Mesodermal cell (in vitro differentiated cells): Measurements from ENCODE around the gene KLF13.

Source experiments
- H3K27ac ChIP-seq: 2 replicates; pipeline ENCODE4 v1.7.0; 2013; ENCODE audit warnings: mild to moderate bottlenecking, low read depth, low read length, moderate library complexity; ENCODE audit not compliant: severe bottlenecking
- H3K36me3 ChIP-seq: 2 replicates; pipeline ENCODE4 v1.7.1; 2013; ENCODE audit warnings: mild to moderate bottlenecking, low read length, moderate library complexity; ENCODE audit not compliant: control insufficient read depth, insufficient read depth
- H3K4me1 ChIP-seq: one replicate; pipeline ENCODE4 v1.7.1; 2013; ENCODE audit warnings: mild to moderate bottlenecking, low read length; ENCODE audit not compliant: insufficient read depth, control insufficient read depth, poor library complexity, severe bottlenecking
- H3K4me3 ChIP-seq: 2 replicates; pipeline ENCODE4 v1.7.0; 2013; ENCODE audit warnings: low read length, control low read depth, mild to moderate bottlenecking; ENCODE audit not compliant: insufficient read depth, poor library complexity, severe bottlenecking; ENCODE audit errors: extremely low read depth
- H3K9me3 ChIP-seq: 2 replicates; pipeline ENCODE4 v1.7.1; 2013; ENCODE audit warnings: mild to moderate bottlenecking, low read length, moderate library complexity; ENCODE audit not compliant: control insufficient read depth
- whole genome bisulfite sequencing, 2 experiments: methylation state at CpG; one replicate each; pipeline ENCODE4 v1.1.5; 2013; ENCODE audit warnings: missing lambda C conversion rate in 2 of 2; ENCODE audit not compliant: insufficient coverage in 2 of 2; 5-methylcytosine and 5-hydroxymethylcytosine counted together

KLF13 gene

DNA sequence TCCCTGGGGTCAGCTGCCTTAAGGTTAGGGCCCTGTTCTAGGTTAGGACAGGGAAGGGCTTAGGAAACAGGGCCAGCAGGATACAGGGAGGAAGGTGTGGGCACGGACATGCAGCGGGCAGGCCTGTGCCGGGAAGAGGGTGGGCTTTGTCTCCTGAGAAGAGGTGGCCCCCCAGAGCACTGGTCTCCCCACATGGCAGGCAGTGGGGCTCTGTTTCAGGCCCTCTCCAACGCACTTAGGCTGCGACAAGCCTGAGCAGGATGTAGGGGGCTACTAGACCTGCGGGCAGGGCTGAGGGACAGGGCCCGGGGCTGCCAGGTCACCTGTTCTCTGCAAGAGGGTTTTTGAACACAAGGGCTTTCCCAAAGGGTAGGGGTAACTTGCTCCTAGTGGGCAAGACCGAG, 33.5 kb downstream of the KLF13 start:
- Histone ChIP-seq H3K4me3 (no peak overlapping the region), H3K36me3 (peaks cover 4% of the 10 kb centered on the region), H3K9me3 (no peaks in the 10 kb centered on the region), H3K4me1 (peaks cover 53% of the 10 kb centered on the region), H3K27ac (no peak overlapping the region)
- WGBS, 2 experiments, result 90 to 97% methylated on average over 7 to 8 of the region's 8 CpGs

DNA sequence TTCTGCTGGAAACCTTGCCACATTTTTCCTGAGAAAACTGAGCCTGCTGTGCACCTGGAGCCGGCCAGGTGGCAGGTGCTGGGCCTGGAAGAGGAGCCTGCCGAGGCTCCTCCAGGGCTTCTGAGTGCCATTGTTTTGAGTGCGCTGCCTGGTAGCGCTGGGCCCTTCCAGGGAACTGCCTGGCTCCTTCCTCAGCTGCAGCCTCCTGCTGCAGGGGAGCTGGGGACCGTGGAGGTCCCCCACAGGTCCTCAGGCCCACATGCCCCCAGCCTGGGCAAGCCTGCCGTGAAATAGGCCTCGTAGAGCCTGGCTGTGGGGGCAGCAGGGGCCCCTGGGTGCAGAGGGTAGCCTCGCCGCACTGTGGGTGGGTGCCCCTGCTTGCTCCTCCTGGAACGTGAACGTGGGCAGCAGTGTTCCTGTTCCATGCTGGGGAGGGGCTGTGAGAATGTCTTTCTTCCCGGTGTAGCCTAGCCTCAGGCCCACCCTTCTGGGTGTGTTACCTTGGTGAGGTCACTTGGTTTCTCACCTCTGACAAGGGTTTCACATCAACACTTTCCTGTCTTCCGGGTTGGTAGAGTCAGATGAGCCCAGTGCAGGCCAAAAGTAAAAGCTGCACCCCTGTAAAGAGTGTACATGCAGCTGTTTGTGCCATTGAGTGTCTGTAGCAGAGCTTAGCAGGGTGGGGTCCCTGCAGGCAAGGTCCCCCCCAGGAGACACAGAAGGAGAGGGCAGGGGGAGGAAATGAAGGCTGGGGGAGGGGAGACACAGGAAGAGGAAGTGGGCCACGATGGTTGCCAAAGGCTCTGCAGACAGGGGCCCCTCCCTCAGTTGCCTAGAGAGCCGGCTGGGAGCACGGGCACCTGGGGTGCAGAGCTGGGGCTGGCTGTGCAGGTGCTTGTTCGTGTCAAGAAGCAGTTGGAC, 34.5 kb downstream of the KLF13 start:
- Histone ChIP-seq H3K4me1 (peaks cover 61% of the 10 kb centered on the region), H3K9me3 (no peaks in the 10 kb centered on the region), H3K27ac (peak overlapping the region; percentile 10), H3K4me3 (no peak overlapping the region), H3K36me3 (no peaks in the 10 kb centered on the region)
- WGBS, 2 experiments, result 84% methylated on average over 13 of the region's 17 CpGs

DNA sequence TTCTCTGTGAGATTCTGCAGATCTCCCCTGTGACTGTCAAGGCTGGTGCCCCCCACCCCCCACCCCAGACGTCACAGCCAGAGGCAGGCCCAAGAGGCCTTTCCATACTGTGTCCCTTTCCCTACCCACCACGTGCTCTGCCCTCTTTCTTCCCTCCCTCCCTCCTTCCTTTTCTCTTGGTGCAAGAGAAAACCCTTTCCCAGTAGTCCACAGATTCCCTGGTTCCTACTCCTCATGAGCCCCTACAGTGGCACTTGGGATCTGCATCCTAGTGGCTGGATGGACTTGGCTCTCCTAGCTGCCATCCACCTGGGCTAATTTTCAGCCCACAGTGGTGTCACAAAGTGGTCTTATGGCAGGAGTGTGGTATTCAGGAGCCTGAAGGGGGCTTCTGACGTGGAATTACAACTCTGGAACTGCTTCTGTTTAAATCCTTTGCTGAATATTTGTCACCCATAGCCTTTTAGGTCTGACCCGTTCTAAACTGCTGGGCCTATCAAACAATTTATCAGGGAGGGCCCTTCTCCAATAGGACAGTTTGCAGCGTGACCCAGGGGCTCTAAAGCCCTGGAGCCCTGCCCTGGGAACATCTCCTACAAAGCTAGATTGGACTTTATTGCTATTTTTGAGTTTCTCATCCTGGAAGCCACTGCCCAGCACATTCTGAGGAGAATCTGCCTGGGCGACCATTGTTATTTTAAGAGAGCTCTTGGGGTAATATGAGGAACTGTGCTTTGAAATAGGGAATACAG, 35.3 kb downstream of the KLF13 start:
- Histone ChIP-seq H3K4me1 (peaks cover 63% of the 10 kb centered on the region), H3K36me3 (no peaks in the 10 kb centered on the region), H3K4me3 (no peak overlapping the region), H3K27ac (no peak overlapping the region), H3K9me3 (no peaks in the 10 kb centered on the region)
- 68 to 70% methylated on average over 4 to 5 of the region's 6 CpGs for WGBS, 2 experiments

DNA sequence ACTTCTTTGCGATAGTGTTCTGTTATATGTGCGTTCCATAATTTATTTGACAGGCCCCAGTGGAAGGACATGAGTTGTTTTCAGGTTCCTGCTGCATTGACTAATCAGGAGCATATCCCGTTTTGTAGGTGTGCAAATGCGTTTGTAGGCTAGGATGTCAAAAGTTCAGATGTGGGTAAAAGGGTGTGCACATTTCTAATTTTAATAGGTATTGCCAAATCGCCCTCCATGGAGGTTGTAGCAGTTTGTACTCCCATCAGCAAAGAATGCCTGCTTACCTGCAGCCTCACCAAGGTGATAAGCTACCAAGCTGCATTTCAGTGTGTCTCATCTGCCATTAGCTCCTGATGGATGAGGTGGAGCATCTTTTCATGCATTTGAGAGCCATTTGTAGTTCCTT, 36.3 kb downstream of the KLF13 start:
- Histone ChIP-seq H3K4me1 (peaks cover 71% of the 10 kb centered on the region), H3K4me3 (no peak overlapping the region), H3K27ac (no peak overlapping the region), H3K9me3 (no peaks in the 10 kb centered on the region), H3K36me3 (no peaks in the 10 kb centered on the region)
- WGBS, 2 experiments, result 0 to 75% methylated on average over 1 to 5 of the region's 5 CpGs

DNA sequence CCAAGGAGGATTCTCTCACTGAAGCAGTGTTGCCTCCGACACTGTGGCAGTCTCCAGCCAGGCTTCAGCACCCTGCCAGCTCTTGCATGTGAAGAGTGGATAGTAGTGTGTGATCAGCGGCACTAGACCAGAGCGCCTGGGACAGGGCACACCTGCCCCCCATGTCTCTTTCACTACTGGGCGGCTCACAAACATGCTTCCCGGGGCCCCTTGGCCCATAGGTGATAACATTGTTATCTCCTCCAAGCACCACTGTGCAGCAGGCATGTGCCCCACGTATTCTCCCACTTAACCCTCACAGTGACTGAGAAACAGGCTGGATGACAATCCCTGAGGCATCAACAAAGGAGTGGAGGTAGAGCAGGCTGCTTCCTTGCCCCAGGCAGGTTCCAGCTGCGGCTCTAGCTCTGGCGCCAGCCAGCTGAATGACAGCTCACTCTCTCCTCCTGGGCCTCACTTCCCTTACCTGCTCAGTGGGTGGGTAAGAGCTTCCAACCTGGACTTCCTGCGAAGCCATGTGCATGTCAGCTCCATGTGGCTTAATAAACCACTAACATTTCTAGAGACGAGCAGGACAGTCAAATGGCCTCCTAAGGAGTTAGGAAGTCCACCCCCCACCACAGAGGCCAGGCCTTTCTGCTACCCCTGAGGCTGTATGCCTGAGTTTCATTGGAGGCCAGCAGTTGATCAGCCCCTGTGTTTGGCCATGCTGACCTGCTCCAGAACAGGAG, 37.8 kb downstream of the KLF13 start:
- H3K27ac ChIP-seq, result no peak overlapping the region
- no peak overlapping the region for H3K4me3 ChIP-seq
- 72 to 82% methylated on average over 6 to 8 of the region's 10 CpGs for WGBS, 2 experiments
- no peaks in the 10 kb centered on the region for H3K9me3 ChIP-seq
- no peaks in the 10 kb centered on the region for H3K36me3 ChIP-seq
- peaks cover 65% of the 10 kb centered on the region for H3K4me1 ChIP-seq

DNA sequence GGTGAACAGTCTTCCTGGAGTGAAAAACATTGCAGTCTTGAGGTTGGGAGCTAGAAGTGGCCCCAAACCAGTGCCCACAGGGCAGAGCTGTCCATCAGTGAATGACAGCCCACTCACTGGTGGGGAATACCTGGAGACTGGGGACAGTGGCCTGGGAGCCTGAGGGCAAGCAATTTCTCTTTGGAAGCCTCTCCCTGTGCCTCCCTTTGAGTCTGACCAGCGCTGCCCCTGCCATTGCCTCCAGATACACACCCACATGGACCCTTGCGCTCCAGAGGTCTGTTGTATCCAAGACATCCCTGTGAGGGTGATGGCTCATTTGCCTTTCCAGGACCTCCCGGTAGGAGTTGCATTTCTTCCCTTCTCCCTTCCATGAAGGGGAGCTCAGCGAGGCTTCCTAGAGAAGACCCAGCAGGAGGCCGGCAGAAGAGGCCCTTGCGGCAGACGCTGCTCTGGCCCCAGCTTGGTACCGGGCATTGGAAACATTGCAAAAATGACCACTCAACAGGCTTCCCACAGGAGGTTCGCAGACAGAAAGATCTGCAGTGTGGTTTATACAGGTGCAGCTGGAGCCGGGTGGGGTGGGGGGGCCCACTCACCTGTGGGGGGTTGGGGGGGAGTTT, 38.5 kb downstream of the KLF13 start:
- no peak overlapping the region for H3K27ac ChIP-seq
- WGBS, 2 experiments, result 62 to 75% methylated on average over 3 to 8 of the region's 10 CpGs
- H3K9me3 ChIP-seq, result no peaks in the 10 kb centered on the region
- no peaks in the 10 kb centered on the region for H3K36me3 ChIP-seq
- no peak overlapping the region for H3K4me3 ChIP-seq
- H3K4me1 ChIP-seq, result peaks cover 59% of the 10 kb centered on the region

DNA sequence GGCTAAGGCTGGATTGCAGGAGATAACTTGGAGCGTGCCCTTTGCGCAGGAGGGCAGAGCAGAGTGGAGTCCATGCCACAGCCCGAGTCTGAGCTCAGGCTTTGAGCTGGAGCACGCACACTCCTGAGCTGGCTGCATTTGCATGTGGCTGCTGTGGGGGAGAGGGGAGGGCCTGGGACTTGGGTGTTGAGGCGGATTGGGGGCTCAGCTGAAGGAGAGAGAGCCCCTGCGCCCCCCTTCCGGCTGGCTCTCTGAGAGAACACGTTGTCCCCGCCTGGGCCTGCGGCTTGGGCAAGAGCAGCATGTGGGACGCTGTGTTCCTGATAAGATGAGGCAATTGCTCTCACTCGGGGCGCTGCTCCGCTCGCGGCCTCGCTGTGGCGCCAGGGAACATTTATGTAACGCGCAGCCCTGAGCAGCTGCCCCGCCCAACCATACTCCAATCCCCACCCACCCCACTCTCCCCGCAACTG, 39.1 kb downstream of the KLF13 start:
- no peak overlapping the region for H3K4me3 ChIP-seq

DNA sequence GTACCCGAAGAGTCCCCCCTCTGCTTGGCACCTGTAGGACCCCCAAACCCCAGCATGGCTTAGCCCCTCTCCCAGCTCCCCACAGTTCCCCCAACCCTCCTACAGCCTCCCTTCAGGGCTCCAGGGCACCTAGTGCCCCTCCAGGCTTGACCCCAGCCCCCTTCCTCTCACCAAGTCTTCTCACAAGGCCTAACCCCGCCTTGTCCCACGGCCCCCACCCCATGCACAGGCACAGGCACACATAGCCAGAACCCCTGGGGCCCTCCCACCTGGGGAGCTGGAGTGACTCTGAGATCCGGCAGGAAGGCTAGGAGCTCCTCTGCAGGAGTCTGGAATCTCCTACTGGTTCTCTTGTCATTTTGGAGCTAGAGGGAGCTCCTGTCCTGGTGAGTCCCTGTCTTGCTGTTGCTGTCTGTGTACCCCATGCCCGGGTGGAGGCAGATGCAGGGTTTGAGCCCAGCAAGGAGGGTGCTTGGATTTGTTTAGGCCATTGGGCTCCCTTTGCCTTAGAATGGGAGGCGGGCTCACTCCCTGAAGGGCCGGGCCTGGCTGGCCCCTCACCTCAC, 39.6 kb downstream of the KLF13 start:
- peak overlapping the region; percentile 64 for H3K27ac ChIP-seq
- H3K4me3 ChIP-seq, result no peak overlapping the region
- 0 to 53% methylated on average over 1 to 4 of the region's 7 CpGs for WGBS, 2 experiments
- no peaks in the 10 kb centered on the region for H3K36me3 ChIP-seq
- H3K9me3 ChIP-seq, result no peaks in the 10 kb centered on the region
- peaks cover 47% of the 10 kb centered on the region for H3K4me1 ChIP-seq

More for the DNA sequence above, 39.1 kb downstream of the KLF13 start:
- Histone ChIP-seq H3K36me3 (no peaks in the 10 kb centered on the region), H3K9me3 (no peaks in the 10 kb centered on the region), H3K27ac (peak overlapping the region; percentile 10), H3K4me1 (peaks cover 53% of the 10 kb centered on the region)
- WGBS, 2 experiments, result 16 to 37% methylated on average over 11 to 18 of the region's 22 CpGs

DNA sequence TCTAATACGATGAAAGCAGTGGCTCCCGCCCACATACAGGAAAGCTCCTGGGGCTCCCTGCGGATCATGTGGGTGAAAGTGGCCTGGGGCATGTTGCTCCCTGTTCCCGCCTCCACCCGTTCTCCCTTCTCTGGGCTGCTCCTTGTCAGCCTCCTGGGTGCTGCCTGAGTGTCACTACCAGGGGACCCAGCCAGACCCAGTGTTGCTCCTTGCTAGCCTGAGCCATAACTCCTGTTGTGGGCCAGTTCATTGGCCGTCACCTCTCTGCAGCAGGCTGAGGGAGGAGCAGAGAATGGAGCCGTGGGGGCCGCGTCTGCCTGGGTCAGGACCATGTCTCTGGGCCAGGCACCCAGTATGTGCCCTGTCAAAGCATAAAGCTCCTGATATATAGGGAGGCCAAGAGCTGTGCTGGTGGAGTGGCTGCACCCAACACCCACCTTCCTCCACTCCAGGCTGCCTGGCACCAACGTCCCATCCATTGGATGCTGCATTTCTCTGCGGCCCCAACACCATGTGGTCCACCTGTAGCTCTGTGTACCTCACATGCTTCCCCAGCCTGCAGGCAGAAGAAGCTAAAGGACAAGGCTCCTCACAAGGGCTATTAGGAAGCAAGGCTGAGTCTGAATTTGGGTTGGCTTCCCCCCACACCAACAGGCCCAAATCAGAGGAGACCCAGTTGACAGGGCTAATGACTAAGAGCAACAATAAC, 40.5 kb downstream of the KLF13 start:
- Histone ChIP-seq H3K4me1 (peaks cover 43% of the 10 kb centered on the region), H3K9me3 (no peaks in the 10 kb centered on the region), H3K36me3 (peaks cover 5% of the 10 kb centered on the region), H3K27ac (peak overlapping the region; percentile 45), H3K4me3 (no peak overlapping the region)
- 89 to 91% methylated on average over 5 to 8 of the region's 11 CpGs for WGBS, 2 experiments
